Raji (cell line): ENCODE results near the gene DENND5B.

Experiments
- POLR2A ChIP-seq: IDR thresholded peaks from 2 replicates; pipeline ENCODE4 v1.6.1; 2011; ENCODE audit warnings: low read depth, low read length, control low read depth; ENCODE audit not compliant: insufficient read depth

Gene DENND5B

GRCh38 chr12:31355747-31356107 is 235.2 kb downstream of the DENND5B start:
- TF ChIP-seq POLR2A = no peak

DNA sequence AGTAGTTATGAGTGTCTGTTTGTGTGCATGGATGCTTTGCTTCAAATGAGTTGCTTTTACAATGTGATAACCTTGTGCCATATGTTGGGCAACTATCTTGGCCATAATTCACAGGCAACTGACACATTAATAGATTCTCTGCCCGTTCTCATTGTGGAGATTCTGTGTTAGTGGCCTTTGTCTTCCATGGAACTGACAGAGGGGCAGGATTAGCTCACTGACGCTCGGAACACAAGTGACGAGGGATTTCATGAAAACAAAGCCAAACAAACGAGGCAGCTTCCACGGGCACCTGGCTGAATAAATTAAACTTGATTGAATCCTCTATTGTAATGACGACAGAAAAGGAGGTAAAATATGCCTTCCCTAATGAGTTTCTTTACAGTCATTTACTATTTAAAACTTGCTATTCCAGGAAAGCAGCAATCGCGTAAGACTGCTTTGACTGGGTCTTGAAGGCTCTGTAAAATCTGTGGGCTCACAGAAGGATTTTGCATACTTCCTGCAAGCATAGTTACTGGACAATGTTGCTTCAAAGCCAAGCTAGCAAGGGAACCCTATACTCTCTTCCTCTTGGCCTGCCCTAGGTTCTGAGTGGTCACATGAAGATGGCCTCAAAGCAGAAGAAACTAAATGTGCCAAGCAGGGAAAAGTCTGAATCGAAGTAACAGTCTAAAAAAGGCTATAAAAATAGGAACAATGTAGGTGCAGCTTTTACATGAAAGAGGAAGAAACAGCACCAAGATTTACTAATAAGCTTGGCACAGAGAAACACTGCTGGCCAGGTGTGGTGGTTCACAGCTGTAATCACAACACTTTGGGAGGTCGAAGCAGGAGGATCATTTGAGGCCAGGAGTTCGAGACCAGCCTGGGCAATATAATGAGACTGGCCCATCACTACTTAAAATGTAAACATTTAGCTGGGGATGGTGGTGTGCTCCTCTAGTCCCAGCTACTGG is 236.9 kb downstream of the DENND5B start:
- TF ChIP-seq POLR2A = no peak

DNA sequence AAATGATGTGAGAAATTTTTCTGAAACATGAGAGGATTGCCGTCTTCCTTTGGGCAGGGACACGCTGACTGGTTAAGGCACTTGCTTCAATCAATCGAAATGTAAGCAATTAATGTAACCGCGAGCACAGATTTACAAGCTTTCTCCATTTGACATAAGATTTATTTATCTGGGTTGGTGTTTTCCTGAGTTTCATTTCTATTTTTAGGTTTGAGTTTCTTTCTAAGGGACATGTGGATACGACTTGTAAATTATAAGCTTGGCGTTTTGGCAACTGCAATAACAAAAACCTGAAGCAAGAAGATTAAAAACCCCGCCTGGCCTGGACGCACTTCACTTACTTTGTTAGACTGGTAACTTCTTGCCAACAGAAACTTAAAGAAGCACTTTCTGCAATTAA is 244.7 kb downstream of the DENND5B start:
- no peak for TF ChIP-seq POLR2A

DNA sequence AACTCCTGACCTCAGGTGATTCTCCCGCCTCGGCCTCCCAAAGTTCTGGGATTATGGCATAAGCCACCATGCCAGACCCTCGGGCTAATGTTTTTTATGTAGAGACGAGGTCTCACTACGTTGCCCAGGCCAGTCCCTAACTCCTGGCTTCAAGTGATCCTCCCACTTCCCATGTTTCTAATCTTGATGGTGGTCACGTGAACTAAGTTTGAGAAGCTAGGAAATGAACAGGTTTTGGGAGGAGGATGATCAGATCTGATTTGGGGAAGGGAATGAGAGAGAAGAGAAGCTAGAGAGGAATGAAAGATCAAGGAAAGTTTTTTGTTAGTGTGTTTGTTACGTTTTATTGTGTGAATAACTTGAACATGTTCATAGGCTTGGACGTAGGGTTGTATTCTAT is 247.8 kb downstream of the DENND5B start:
- TF ChIP-seq POLR2A = no peak

DNA sequence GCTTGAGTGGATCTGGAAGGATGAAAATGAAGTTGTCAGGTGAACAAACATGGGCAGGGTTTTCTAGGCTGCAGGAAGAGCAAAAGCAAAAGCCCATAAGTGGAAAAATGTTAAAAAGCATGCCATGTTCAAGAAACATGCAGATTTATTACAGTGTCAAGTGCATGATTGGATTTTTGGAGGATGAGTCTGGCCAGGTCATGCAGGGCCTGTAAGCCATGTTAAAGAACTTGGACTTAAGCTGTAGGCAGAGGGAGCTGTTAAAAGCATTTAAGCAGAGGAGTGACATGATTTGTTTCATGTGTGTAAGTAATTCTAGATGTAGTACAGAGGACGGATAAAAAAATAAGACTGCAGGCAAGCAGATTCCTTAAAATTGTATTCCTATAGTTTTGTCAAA is 248.7 kb downstream of the DENND5B start:
- TF ChIP-seq POLR2A = no peak

DNA sequence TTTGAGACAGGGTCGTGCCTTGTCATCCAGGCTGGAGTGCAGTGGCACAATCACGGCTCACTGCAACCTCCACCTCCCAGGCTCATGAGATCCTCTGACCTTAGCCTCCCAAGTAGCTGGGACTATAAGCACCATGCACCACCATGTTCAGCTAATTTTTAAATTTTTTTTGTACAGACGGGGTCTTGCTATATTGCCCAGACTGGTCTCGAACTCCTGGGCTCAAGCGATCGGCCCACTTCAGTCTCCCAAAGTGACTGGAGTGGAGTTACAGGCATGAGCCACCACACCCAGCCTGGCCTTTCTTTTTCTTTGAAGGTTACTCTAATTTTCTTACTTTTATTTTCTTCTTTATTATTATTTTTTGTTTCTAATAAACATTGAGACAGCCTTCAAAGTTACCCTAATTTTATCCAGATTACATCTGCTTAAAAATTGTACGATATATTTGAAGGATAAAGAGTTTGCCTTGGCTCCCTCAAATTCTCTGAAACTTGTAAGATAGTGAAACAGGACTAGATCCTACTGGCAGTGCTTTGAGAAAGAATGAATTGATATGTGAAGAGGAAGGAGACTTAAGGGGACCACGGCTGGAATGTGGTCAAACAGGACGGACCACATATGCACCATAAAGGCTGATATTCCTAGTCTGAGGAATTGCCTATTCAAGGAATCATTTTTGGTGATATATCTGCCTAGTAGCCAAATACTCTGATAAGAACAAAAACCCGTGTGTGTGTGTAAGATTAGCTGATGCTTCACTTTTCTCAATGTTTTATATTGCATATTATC is 250.9 kb downstream of the DENND5B start:
- TF ChIP-seq POLR2A = no peak

DNA sequence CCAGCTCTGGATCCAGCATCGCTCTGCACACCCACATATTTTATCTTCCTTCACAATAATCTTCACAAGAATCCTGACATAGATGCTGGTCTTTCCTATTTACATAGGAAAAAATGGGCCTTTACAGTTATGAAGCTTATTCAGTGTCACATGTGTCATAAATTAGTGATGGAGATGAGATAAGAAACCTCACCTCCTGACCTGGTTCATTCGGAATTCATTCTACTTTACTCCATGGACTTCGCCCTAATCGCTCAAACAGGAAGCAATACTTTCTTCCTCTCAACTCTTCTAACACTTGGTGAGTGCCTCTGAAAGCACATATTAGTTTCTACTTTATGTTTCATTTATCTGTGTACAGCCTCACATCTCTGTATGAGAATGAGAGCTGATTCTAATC is 253.0 kb downstream of the DENND5B start:
- TF ChIP-seq POLR2A = no peak
